ENCODE results near the gene ZNF598. TPM values are rescaled to one million over a fixed set of nuclear protein-coding genes. Genes with fewer than 3 reads are reported as not detected.

Gene ZNF598
- polyA plus RNA-seq, 1 experiment: 8.2 TPM

- Histone ChIP-seq H3K27me3 (ENCODE audit: control insufficient read depth, insufficient read depth, low read length) (no peaks in the 10 kb centered on the region), H3K4me3 (ENCODE audit: low read depth, low read length) (no peak overlapping the region), H3K27ac (ENCODE audit: low read depth, low read length) (no peak overlapping the region), H3K9me3 (ENCODE audit: control insufficient read depth, insufficient read depth, low read length) (no peaks in the 10 kb centered on the region; the same call in 1 of the 2 replicates)
- TF ChIP-seq CTCF (IDR thresholded peaks at IDR 0.05; ENCODE audit: low read depth, low read length): no peak
- CTCF ChIA-PET: interaction anchor here (1.0 kb wide), 1 partner anchor 15 kb away, joined by 4 read pairs; no protein-coding TSS in a partner anchor
- POLR2A ChIA-PET: interaction anchor here (1.1 kb wide), 1 partner anchor 118 kb away, joined by 3 read pairs; the partner anchor contains the start of gene TRAF7
- no peak for DNase-seq (ENCODE audit: low read depth, low spot score)
Measured at GRCh38 chr16:2037647-2038381, 28.2 kb upstream of the ZNF598 start.

GRCh38 chr16:2037115-2037514 lies 27.5 kb upstream of the ZNF598 start:
- ChIA-PET POLR2A (interaction anchor here (1.1 kb wide), 1 partner anchor 118 kb away, joined by 3 read pairs; the partner anchor contains the start of gene TRAF7), CTCF (no interaction called here)
- TF ChIP-seq CTCF (IDR thresholded peaks at IDR 0.05; ENCODE audit: low read depth, low read length): no peak
- Histone ChIP-seq H3K4me3 (ENCODE audit: low read depth, low read length) (no peak overlapping the region), H3K27ac (ENCODE audit: low read depth, low read length) (no peak overlapping the region), H3K9me3 (ENCODE audit: control insufficient read depth, insufficient read depth, low read length) (no peaks in the 10 kb centered on the region; the same call in 1 of the 2 replicates), H3K27me3 (ENCODE audit: control insufficient read depth, insufficient read depth, low read length) (no peaks in the 10 kb centered on the region)
- no peak for DNase-seq (ENCODE audit: low read depth, low spot score)

GRCh38 chr16:2036200-2036966 lies 26.8 kb upstream of the ZNF598 start:
- DNase-seq (ENCODE audit: low read depth, low spot score): no peak
- H3K4me3 ChIP-seq (ENCODE audit: low read depth, low read length): peak overlapping the region; percentile 20; the same call in 1 of the 2 replicates

GRCh38 chr16:2035431-2036199 lies 26.0 kb upstream of the ZNF598 start:
- Histone ChIP-seq H3K9me3 (ENCODE audit: control insufficient read depth, insufficient read depth, low read length) (no peaks in the 10 kb centered on the region; the same call in 1 of the 2 replicates), H3K4me3 (ENCODE audit: low read depth, low read length) (peak overlapping the region; percentile 20; the same call in 1 of the 2 replicates), H3K27ac (ENCODE audit: low read depth, low read length) (peak overlapping the region; percentile 95), H3K27me3 (ENCODE audit: control insufficient read depth, insufficient read depth, low read length) (no peaks in the 10 kb centered on the region)
- ChIA-PET CTCF (interaction anchor here (1.5 kb wide), 1 partner anchor 13 kb away, joined by 6 read pairs; no protein-coding TSS in a partner anchor), POLR2A (interaction anchor here (0.6 to 1.8 kb wide), 4 partner anchors 12 to 433 kb away, joined by 3 to 9 read pairs (median 6); partner anchors contain the start of genes NTHL1, TRAF7 and TSC2)
- no peak for TF ChIP-seq CTCF (IDR thresholded peaks at IDR 0.05; ENCODE audit: low read depth, low read length)
- peak; percentile 43 for DNase-seq (ENCODE audit: low read depth, low spot score)

More at GRCh38 chr16:2036200-2036966, 26.8 kb upstream of the ZNF598 start:
- CTCF ChIA-PET: interaction anchor here (1.5 kb wide), 1 partner anchor 14 kb away, joined by 6 read pairs; no protein-coding TSS in a partner anchor
- Histone ChIP-seq H3K27me3 (ENCODE audit: control insufficient read depth, insufficient read depth, low read length) (no peaks in the 10 kb centered on the region), H3K9me3 (ENCODE audit: control insufficient read depth, insufficient read depth, low read length) (no peaks in the 10 kb centered on the region; the same call in 1 of the 2 replicates), H3K27ac (ENCODE audit: low read depth, low read length) (peak overlapping the region; percentile 95)
- POLR2A ChIA-PET: interaction anchor here (0.6 to 1.8 kb wide), 5 partner anchors 11 to 432 kb away, joined by 3 to 9 read pairs (median 4); partner anchors contain the start of genes NTHL1, TRAF7 and TSC2
- no peak for TF ChIP-seq CTCF (IDR thresholded peaks at IDR 0.05; ENCODE audit: low read depth, low read length)
